ENCODE measurements around the gene PDK4.

The PDK4 gene

DNA sequence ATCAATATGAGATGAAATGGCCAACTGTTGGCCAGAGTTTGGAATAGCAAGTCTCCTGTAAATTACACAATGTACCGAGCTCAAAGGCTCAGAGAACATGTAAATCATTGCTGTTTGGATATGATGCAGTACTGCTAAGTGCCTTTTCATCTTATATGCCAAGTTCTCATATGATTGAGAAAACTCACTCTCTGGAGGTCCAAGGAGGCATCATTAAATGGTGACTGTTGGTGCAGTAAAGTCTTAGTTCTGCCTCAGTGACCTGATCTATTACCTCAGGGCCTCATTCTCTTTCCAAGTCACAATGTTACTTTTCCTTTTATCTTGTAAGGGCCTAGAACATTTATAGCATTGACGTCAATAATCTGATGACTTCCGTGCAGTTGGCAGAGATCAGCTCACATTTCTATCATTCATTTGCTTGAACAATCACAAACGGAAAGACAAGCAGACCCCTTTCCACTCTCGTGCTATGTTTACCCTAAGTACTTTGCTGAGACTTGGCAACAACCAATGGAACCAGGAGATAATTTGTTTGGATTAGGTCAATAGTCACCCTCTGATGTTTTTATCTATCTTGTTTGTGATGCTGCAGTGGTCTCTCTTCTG, 32.6 kb upstream of the PDK4 start:
- TF ChIP-seq, protein P1, sequence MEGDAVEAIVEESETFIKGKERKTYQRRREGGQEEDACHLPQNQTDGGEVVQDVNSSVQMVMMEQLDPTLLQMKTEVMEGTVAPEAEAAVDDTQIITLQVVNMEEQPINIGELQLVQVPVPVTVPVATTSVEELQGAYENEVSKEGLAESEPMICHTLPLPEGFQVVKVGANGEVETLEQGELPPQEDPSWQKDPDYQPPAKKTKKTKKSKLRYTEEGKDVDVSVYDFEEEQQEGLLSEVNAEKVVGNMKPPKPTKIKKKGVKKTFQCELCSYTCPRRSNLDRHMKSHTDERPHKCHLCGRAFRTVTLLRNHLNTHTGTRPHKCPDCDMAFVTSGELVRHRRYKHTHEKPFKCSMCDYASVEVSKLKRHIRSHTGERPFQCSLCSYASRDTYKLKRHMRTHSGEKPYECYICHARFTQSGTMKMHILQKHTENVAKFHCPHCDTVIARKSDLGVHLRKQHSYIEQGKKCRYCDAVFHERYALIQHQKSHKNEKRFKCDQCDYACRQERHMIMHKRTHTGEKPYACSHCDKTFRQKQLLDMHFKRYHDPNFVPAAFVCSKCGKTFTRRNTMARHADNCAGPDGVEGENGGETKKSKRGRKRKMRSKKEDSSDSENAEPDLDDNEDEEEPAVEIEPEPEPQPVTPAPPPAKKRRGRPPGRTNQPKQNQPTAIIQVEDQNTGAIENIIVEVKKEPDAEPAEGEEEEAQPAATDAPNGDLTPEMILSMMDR (IDR thresholded peaks at IDR 0.05; ENCODE audit: low read depth, low read length, missing control alignments), result no peak
- no peak overlapping the region for H3K4me3 ChIP-seq (replicated peaks; ENCODE audit: low read depth, low read length)
- no peak for DNase-seq (ENCODE audit: extremely low read depth, low read depth)

DNA sequence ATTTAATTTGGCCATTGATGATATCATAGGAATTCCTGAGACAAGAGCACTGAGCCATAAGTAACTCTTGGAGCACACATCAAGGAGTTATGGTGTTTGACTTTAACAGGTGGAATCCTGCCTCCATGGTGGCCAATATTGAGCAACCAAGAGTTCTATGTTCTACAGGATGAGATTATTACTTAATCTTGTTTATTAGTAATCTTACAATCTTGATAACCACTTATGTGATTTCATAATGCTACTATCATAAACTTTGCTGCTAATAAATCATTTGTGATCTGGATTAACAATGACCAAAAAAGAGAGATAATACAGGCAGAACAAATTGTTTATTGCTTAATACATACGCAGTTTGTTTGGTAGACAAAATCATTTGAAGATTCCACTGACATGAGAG, 27.5 kb upstream of the PDK4 start:
- H3K4me3 ChIP-seq (replicated peaks; ENCODE audit: low read depth, low read length), result no peak overlapping the region
- no peak for DNase-seq (ENCODE audit: extremely low read depth, low read depth)
- TF ChIP-seq, protein P1 (IDR thresholded peaks at IDR 0.05; ENCODE audit: low read depth, low read length, missing control alignments), result no peak

DNA sequence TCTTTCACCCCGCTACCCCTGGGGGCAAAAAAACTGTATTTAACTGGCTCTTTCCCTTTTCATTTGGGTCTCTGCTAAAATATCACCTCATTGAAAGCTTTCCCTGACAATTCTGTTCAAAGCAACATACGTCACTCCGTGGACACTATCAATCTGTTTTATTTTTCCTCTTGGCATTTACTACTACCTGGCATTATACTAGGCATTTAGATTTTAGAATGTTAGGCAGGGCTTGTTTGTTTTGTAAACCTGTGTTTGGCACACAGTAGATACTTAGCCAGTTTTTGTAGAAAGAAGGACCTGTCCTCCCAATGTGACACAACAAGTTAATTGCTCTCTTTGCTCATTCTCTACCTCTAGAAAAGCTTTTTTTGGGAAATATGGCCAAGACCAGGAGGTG, 26.5 kb upstream of the PDK4 start:
- TF ChIP-seq, protein P1 (IDR thresholded peaks at IDR 0.05; ENCODE audit: low read depth, low read length, missing control alignments), result no peak
- no peak for DNase-seq (ENCODE audit: extremely low read depth, low read depth)
- no peak overlapping the region for H3K4me3 ChIP-seq (replicated peaks; ENCODE audit: low read depth, low read length)

DNA sequence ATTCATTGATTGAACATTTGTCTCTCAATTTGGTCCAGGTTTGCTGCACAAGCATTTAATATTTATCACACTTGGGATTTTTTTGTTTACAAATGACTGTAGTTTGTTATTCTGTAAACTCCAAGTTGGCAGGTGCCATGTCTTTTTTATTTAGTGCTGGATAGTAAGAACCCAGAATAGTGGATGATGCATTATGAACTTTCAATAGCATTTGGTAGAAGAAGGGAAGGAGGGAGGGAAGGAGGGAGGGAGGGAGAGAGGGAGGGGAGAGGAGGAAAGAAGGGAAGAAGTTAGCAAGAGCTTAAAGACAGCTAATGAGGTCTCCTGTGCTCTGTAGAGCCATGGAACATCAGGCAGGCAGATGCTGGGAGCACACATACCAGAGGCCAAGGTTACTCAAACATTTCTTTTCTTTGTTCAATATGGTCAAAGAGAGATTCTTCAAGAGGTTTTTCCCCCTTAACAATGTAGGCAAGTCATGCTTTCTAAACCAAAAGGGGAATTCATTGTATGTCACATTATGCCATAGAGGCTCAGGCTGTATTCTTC, 25.8 kb upstream of the PDK4 start:
- no peak for DNase-seq (ENCODE audit: extremely low read depth, low read depth)
- no peak overlapping the region for H3K4me3 ChIP-seq (replicated peaks; ENCODE audit: low read depth, low read length)
- TF ChIP-seq, protein P1 (IDR thresholded peaks at IDR 0.05; ENCODE audit: low read depth, low read length, missing control alignments), result no peak

DNA sequence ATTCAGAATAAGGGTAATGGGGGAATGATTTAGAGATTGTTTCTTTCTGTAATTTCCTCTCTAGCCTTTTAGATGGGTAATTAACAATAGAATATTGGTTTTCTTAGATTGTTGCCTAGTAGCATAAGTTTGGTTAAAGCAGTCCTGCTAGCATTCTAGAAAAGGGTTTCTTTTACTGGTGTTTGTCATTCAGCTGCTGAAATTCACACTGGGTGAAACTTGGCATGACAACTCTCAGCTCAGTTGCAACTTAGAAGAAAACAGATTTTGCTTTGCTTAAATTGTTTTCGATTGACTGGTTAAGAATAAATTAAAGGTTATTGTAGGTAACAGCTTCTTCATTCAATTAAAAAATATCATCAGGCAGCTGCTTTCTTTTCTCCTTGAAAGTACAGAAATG, 25.1 kb upstream of the PDK4 start:
- no peak for DNase-seq (ENCODE audit: extremely low read depth, low read depth)
- TF ChIP-seq, protein P1 (IDR thresholded peaks at IDR 0.05; ENCODE audit: low read depth, low read length, missing control alignments), result no peak
- no peak overlapping the region for H3K4me3 ChIP-seq (replicated peaks; ENCODE audit: low read depth, low read length)

DNA sequence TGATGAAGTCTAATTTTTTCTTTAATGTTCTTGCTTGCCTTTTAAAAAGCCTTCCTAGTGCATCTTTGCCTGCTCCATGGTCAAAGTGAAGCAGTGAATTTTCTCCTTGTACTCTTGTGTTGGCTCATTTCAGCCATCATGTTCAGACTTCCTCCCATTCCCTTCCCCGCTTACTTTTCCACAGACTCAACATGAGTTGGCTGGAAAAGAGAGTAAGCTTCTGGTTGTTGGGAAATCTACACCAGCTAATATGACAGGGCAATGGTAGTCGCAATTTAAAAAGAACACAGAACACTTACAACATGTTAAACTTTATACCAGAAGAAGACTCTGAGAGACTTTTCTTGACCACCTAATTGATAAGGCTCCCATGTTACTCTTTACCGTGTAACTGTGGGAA, 24.3 kb upstream of the PDK4 start:
- no peak overlapping the region for H3K4me3 ChIP-seq (replicated peaks; ENCODE audit: low read depth, low read length)
- TF ChIP-seq, protein P1 (IDR thresholded peaks at IDR 0.05; ENCODE audit: low read depth, low read length, missing control alignments), result no peak
- no peak for DNase-seq (ENCODE audit: extremely low read depth, low read depth)

DNA sequence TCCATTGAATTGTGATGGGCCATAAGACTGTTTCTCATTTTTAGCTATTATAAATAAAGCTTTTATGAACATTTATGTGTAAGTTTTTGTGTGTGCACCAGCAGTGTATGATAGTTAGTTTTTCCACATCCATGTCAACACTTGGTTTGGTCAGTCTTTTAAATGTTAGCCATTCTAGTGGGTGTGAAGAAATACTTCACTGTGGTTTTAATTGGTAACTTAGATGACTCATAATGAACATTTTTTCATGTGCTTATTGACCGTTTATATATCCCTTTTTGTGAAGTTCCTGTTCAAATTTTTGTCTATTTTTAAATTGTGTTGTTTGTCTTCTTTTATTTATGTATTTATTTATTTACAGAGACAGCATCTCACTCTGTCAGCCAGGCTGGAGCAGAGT, 23.6 kb upstream of the PDK4 start:
- TF ChIP-seq, protein P1 (IDR thresholded peaks at IDR 0.05; ENCODE audit: low read depth, low read length, missing control alignments), result no peak
- H3K4me3 ChIP-seq (replicated peaks; ENCODE audit: low read depth, low read length), result no peak overlapping the region
- no peak for DNase-seq (ENCODE audit: extremely low read depth, low read depth)

Data from HFF-Myc (cell line).